Left ventricle myocardium inferior (tissue), 1 donor: ENCODE measurements around the gene TRPC3. TPM values are rescaled to one million over a fixed set of nuclear protein-coding genes. Genes with fewer than 3 reads are reported as not detected.

Experiments
- DNase-seq: peaks from one replicate; pipeline ENCODE4 v3.0.0-alpha.2; 2020
- H3K27ac ChIP-seq: fragments of 200-600 bp; replicated peaks from 2 replicates; pipeline ENCODE4 v1.8.0; 2021
- H3K27me3 ChIP-seq: fragments of 200-600 bp; 2 replicates; pipeline ENCODE4 v1.8.0; 2021; ENCODE audit warnings: low read depth
- H3K36me3 ChIP-seq: fragments of 200-600 bp; 2 replicates; pipeline ENCODE4 v1.8.0; 2021
- H3K4me1 ChIP-seq: fragments of 200-600 bp; 2 replicates; pipeline ENCODE4 v1.8.0; 2021
- H3K4me3 ChIP-seq: fragments of 200-600 bp; 2 replicates; pipeline ENCODE4 v1.8.0; 2021; ENCODE audit warnings: mild to moderate bottlenecking, moderate library complexity
- H3K9me3 ChIP-seq: fragments of 200-600 bp; replicated peaks from 2 replicates; pipeline ENCODE4 v1.8.0; 2021
- intact Hi-C: fragments of 100-400 bp; cut with micrococcal nuclease; formaldehyde crosslinking; loops from one replicate; pipeline ENCODE4 v1.11.0; 2022
- total RNA-seq: library from RNA; stranded (reverse); fragmentation: NEBNext Ultra II Directional; extraction: Animal tissue kit (Norgen Biotek cat#: 25700); gene quantifications from one replicate; pipeline ENCODE4 v1.2.1, GENCODE V29; 2021
- TF ChIP-seq, protein P1 (sequence below): fragments of 200-600 bp; IDR thresholded peaks from 2 replicates; pipeline ENCODE4 v1.8.0; 2021; ENCODE audit warnings: antibody characterized with exemption, mild to moderate bottlenecking, borderline replicate concordance
- donor health status: DM: no; HTN: yes; CAD: no; lungs with severe emphysema.

TRPC3 gene
- total RNA-seq, 1 donor from 2014 or later = 0.25 TPM

DNA sequence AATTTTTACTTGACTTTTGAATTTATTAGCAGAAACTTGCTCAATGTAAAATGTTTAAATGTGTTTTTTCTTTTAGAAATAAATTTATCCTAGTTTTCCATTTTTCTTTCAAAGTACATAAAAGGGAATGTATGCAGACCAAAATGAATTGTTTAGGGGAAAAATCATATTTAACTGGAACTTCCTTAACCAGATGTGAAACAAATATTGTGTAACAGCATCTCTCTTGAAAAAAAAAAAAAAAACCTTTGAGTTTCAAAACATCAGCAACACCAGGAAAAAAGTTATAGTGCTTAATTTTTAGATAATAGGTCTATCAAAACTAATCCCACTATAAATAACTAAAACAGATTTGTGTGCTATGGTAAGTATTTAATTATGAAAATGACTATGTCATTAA, 113.7 kb downstream of the TRPC3 start:
- Histone ChIP-seq H3K4me3 (no peak overlapping the region), H3K9me3 (no peaks in the 10 kb centered on the region), H3K27me3 (no peaks in the 10 kb centered on the region), H3K27ac (no peak overlapping the region), H3K4me1 (no peaks in the 10 kb centered on the region), H3K36me3 (peaks cover 68% of the 10 kb centered on the region)
- TF ChIP-seq, protein P1, sequence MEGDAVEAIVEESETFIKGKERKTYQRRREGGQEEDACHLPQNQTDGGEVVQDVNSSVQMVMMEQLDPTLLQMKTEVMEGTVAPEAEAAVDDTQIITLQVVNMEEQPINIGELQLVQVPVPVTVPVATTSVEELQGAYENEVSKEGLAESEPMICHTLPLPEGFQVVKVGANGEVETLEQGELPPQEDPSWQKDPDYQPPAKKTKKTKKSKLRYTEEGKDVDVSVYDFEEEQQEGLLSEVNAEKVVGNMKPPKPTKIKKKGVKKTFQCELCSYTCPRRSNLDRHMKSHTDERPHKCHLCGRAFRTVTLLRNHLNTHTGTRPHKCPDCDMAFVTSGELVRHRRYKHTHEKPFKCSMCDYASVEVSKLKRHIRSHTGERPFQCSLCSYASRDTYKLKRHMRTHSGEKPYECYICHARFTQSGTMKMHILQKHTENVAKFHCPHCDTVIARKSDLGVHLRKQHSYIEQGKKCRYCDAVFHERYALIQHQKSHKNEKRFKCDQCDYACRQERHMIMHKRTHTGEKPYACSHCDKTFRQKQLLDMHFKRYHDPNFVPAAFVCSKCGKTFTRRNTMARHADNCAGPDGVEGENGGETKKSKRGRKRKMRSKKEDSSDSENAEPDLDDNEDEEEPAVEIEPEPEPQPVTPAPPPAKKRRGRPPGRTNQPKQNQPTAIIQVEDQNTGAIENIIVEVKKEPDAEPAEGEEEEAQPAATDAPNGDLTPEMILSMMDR = no peak
- intact Hi-C loops = no loop called here
- DNase-seq = no peak

- TF ChIP-seq, protein P1 = no peak
- H3K27me3 ChIP-seq = no peaks in the 10 kb centered on the region
- H3K9me3 ChIP-seq = no peaks in the 10 kb centered on the region
These were observed 122.3 kb downstream of the TRPC3 start for GRCh38 chr4:121829511-121829910.

More at GRCh38 chr4:121829511-121829910, 122.3 kb downstream of the TRPC3 start:
- Histone ChIP-seq H3K27ac (no peak overlapping the region), H3K4me1 (peaks cover 1% of the 10 kb centered on the region), H3K4me3 (no peak overlapping the region), H3K36me3 (peaks cover 43% of the 10 kb centered on the region)
- intact Hi-C loops = no loop called here
- no peak for DNase-seq

Other genes starting within 250 kb of the TRPC3 start
- not detected for gene SMIM43, start 186.9 kb downstream of the TRPC3 start, total RNA-seq
- gene EXOSC9, start 150.7 kb downstream of the TRPC3 start, total RNA-seq = 10.4 TPM
- gene CCNA2, start 128.2 kb downstream of the TRPC3 start, total RNA-seq = 0.52 TPM
- 6.0 TPM for gene BBS7, start 81.6 kb downstream of the TRPC3 start, total RNA-seq
- gene BLTP1, start 200.3 kb upstream of the TRPC3 start, total RNA-seq = 32.2 TPM